ENCODE measurements around the gene PNPLA4.

DNA sequence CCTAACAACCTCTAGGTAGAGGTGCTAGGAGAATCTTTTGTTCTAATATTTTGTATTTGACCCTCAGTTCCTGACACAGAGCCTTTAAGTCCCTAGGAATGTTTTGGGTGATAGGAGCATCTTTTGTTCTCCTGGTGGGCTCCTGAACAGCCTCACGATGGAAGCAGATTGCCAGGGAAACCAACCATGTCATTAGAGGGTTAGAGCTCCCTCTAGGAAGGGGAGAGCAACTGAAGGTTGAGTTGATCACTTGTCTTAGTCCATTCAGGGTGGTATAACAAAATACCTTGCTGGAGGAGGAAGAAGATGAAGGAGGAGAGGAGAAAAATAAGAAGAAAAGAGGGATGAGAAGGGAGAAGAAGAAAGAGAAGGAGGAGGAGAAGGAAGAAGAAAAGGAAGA lies 75.0 kb downstream of the PNPLA4 start:
- TF ChIP-seq POLR2A (IDR thresholded peaks at IDR 0.05) (no peak), CTCF (IDR thresholded peaks at IDR 0.05) (no peak)

Measured in vagina (tissue), 2 donors.